ENCODE results near the gene NIT1. TPM values are rescaled to one million over a fixed set of nuclear protein-coding genes. Genes with fewer than 3 reads are reported as not detected.

The NIT1 gene
- total RNA-seq, 4 donors from 2014 or later, result 32.8 to 35.6 (median 34.8) TPM

- 66% methylated on average over 3 of the region's 3 CpGs for WGBS
- Histone ChIP-seq H3K27me3 (no peaks in the 10 kb centered on the region), H3K9me3 (no peaks in the 10 kb centered on the region), H3K36me3 (no peaks in the 10 kb centered on the region), H3K4me3 (no peak overlapping the region), H3K27ac (replicated peaks in 1 of 4) (no peak overlapping the region), H3K4me1 (peaks cover 12 to 28% (median 19%) of the 10 kb centered on the region in 4 donors)
- intact Hi-C loops (cut with DNase I), result no loop called here
- DNase-seq (ENCODE audit: extremely low spot score), result no peak
- TF ChIP-seq POLR2A (IDR thresholded peaks at IDR 0.05; ENCODE audit: low read depth), result no peak
- no peak for TF ChIP-seq POLR2AphosphoS5 (IDR thresholded peaks at IDR 0.05)
- TF ChIP-seq CTCF (IDR thresholded peaks at IDR 0.05), result no peak
- TF ChIP-seq EP300 (IDR thresholded peaks at IDR 0.05), result no peak
Measured at GRCh38 chr1:161137881-161138280, 20.0 kb downstream of the NIT1 start.

- H3K27ac ChIP-seq (replicated peaks in 1 of 4), result no peak overlapping the region
- peaks cover 12 to 27% (median 17%) of the 10 kb centered on the region in 4 donors for H3K4me1 ChIP-seq
- 72% methylated on average over 1 of the region's 1 CpG for WGBS
- no peak for DNase-seq (ENCODE audit: extremely low spot score)
- no peaks in the 10 kb centered on the region for H3K36me3 ChIP-seq
- TF ChIP-seq POLR2AphosphoS5 (IDR thresholded peaks at IDR 0.05) (no peak), POLR2A (IDR thresholded peaks at IDR 0.05; ENCODE audit: low read depth) (no peak), EP300 (IDR thresholded peaks at IDR 0.05) (no peak), CTCF (IDR thresholded peaks at IDR 0.05) (no peak)
- no peaks in the 10 kb centered on the region for H3K27me3 ChIP-seq
- H3K4me3 ChIP-seq, result no peak overlapping the region
- intact Hi-C loops (cut with DNase I), result no loop called here
- no peaks in the 10 kb centered on the region for H3K9me3 ChIP-seq
Measured at GRCh38 chr1:161138431-161138830, 20.5 kb downstream of the NIT1 start.

- H3K36me3 ChIP-seq, result no peaks in the 10 kb centered on the region
- intact Hi-C loops (cut with DNase I), result no loop called here
- WGBS, result 33% methylated on average over 1 of the region's 1 CpG
- no peaks in the 10 kb centered on the region for H3K27me3 ChIP-seq
- no peaks in the 10 kb centered on the region for H3K9me3 ChIP-seq
- H3K4me3 ChIP-seq, result no peak overlapping the region
- H3K4me1 ChIP-seq, result peaks cover 0 to 13% (median 4%) of the 10 kb centered on the region in 4 donors
- TF ChIP-seq POLR2AphosphoS5 (IDR thresholded peaks at IDR 0.05), result no peak
- no peak for TF ChIP-seq POLR2A (IDR thresholded peaks at IDR 0.05; ENCODE audit: low read depth)
- TF ChIP-seq CTCF (IDR thresholded peaks at IDR 0.05), result peak; percentile 24 to 47 (median 41)
- TF ChIP-seq EP300 (IDR thresholded peaks at IDR 0.05), result no peak
- no peak for DNase-seq (ENCODE audit: extremely low spot score)
- no peak overlapping the region for H3K27ac ChIP-seq (replicated peaks in 1 of 4)
Measured at GRCh38 chr1:161139766-161140165, 21.9 kb downstream of the NIT1 start.

- no peak for TF ChIP-seq EP300 (IDR thresholded peaks at IDR 0.05)
Measured at GRCh38 chr1:161140755-161141400, 23.0 kb downstream of the NIT1 start.

GRCh38 chr1:161145832-161146231 lies 27.9 kb downstream of the NIT1 start:
- Histone ChIP-seq H3K4me3 (no peak overlapping the region), H3K36me3 (no peaks in the 10 kb centered on the region), H3K9me3 (no peaks in the 10 kb centered on the region), H3K27me3 (no peaks in the 10 kb centered on the region), H3K4me1 (no peaks in the 10 kb centered on the region), H3K27ac (replicated peaks in 1 of 4) (no peak overlapping the region)
- intact Hi-C loops (cut with DNase I), result no loop called here
- no peak for DNase-seq (ENCODE audit: extremely low spot score)
- TF ChIP-seq CTCF (IDR thresholded peaks at IDR 0.05) (no peak), POLR2A (IDR thresholded peaks at IDR 0.05; ENCODE audit: low read depth) (no peak), POLR2AphosphoS5 (IDR thresholded peaks at IDR 0.05) (no peak), EP300 (IDR thresholded peaks at IDR 0.05) (no peak)
- WGBS, result 77% methylated on average over 3 of the region's 3 CpGs

More at GRCh38 chr1:161140755-161141400, 23.0 kb downstream of the NIT1 start:
- Histone ChIP-seq H3K27me3 (no peaks in the 10 kb centered on the region), H3K4me3 (no peak overlapping the region), H3K4me1 (peaks cover 0 to 11% (median 1%) of the 10 kb centered on the region in 4 donors), H3K27ac (replicated peaks in 1 of 4) (no peak overlapping the region), H3K9me3 (no peaks in the 10 kb centered on the region), H3K36me3 (no peaks in the 10 kb centered on the region)
- intact Hi-C loops (cut with DNase I), result no loop called here
- no peak for DNase-seq (ENCODE audit: extremely low spot score)
- 93% methylated on average over 29 of the region's 29 CpGs for WGBS
